HG03558 (cell line): ENCODE measurements around the gene SLC9A7.
A peak's percentile ranks its signal among the peaks of the same experiment; 100 is the strongest.

Source experiments
- ATAC-seq: cut with Tn5 transposase; IDR thresholded peaks from one replicate; pipeline ENCODE4 v1.9.1; 2021; ENCODE audit warnings: moderate number of reproducible peaks; ENCODE audit not compliant: unreplicated experiment; ENCODE audit errors: extremely low read depth

SLC9A7 gene

DNA sequence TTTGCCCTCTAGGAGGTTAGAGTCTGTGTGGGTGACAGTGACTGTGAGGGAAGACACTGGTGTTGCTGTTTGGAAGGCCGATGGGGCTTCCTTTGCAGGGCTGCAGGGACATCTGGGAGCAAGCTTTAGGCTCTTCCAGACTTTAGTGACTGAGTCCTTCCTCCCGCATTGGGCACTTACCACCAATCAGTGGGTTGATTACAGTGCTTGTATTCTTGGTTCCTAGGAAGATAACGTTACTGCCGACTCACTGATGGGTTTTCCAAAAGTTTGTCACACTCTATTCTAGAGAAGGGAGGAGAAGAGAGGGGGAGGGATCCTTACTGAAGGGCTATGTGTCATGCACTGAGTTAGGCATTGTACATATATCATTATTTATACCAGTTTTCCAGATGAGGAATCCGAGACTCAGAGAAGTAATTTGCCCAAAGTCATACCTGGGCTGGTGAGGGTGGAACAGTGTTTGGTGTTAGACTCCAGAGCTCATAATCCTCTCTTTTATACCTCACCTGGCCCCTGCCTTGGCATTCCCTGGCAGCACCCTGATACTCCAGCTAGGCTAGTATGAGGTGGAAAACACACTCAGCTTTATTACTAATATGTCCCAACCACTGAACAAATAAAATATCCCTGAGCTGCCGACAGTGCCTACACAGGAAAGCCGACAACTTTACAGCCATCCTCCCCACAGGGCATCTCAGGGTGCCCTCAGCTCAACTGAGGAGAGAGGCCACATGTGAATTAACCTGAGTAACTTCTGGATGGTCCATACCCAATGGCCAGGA, 181.5 kb downstream of the SLC9A7 start:
- ATAC-seq, result no peak

DNA sequence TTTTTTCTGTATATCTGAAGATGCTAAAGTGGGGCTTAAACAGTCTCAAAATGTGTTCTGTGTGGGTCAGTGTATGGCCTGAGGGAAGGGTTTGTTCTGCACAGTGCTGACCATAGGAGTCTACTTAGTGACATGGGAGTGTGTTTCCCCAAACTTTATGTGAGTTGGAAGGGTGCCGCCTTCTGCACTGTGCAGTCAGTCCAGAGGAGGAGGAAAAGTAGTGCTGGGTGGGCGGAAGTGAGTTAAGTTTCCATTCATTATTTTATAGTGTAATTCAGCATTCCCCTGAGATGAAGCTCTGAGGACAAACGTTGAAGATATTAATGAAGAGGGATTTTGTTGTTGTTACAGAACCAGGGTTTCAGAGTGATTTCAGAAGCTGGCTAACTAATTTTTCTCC, 182.5 kb downstream of the SLC9A7 start:
- no peak for ATAC-seq

DNA sequence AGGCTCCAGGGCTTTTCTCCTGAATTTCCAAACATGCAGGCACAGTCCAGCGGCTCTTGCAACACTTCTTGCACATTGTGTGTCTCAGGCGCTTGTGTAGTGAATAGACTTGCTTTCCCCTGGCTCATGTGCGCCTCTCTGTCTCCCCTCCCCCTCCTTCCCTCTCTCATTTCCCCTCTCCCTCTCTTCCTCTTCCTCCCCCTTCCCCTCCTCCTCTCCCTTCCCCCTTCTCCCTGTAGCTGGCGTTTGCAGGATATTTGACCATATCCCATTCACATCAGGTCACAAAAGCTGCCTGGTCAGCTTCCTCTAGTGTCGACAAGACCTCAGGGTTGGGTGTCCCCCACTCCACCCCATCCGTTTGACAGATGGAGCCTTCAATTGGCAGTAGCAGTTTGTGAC, 182.9 kb downstream of the SLC9A7 start:
- no peak for ATAC-seq

- no peak for ATAC-seq
Observed at GRCh38 chrX:46575586-46575985, 183.3 kb downstream of the SLC9A7 start.

DNA sequence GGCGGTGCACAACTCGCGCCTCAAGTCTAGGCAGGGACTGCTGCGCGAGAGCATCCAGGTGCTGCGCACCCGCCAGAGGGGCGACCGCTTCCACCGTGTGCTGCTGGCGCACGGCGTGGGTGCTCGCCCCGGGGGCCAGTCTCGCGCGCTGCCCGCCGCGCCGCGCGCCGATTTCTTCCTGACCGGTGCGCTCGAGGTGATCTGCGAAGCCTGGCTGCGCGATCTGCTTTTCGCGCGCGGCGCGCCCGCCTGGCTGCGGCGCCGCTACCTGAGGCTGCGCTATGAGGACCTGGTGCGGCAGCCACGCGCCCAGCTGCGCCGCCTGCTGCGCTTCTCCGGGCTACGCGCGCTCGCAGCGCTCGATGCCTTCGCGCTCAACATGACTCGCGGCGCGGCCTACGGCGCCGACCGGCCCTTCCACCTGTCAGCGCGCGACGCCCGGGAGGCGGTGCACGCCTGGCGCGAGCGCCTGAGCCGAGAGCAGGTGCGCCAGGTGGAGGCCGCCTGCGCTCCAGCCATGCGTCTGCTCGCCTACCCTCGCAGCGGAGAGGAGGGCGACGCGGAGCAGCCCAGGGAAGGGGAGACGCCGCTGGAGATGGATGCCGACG, 184.0 kb downstream of the SLC9A7 start:
- no peak for ATAC-seq

DNA sequence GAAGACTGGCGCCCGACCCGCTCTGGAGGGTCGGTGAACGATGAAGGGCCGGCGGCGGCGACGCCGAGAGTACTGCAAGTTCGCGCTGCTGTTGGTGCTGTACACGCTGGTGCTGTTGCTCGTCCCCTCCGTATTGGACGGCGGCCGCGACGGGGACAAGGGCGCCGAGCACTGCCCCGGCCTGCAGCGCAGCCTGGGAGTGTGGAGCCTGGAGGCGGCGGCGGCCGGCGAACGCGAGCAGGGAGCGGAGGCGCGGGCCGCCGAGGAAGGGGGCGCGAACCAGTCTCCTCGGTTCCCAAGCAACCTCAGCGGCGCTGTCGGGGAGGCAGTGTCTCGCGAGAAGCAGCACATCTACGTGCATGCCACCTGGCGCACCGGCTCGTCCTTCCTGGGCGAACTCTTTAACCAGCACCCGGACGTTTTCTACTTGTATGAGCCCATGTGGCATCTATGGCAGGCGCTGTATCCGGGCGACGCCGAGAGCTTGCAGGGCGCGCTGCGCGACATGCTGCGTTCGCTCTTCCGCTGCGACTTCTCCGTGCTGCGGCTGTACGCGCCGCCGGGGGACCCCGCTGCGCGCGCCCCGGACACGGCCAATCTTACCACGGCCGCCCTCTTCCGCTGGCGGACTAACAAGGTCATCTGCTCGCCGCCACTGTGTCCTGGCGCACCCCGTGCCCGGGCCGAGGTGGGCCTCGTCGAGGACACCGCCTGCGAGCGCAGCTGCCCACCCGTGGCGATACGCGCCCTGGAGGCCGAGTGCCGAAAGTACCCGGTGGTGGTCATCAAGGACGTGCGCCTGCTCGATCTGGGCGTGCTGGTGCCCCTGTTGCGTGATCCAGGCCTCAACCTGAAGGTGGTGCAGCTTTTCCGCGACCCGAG, 184.8 kb downstream of the SLC9A7 start:
- no peak for ATAC-seq

DNA sequence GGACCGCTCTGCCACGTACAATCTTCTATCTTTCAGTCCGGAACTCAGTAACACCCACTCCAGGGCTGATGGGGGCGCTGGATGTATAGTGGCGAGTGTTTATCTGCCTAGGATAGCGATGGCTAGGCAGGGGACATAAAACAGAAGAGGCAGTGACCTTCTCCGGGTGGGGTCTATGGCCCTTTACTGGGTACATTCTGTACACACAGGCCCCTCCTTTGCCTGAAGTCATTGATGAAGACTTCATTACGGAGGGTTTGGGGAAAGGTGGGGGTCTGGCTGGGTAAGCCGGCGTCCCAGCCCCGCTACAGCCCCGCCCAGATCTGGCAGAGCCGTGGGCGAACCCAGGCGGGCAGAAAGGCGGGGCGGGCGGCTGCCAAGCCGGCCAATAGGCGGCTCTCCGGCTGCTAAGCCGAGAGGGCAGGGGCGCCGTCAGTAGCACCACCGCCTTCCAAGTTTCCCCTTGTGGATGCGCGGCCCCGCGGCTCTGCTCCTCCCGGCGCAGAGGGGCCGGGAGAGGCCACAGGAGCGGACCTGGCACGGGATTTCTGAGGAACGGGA, 185.5 kb downstream of the SLC9A7 start, which contains the start of gene CHST7:
Gene CHST7, plus strand, starts transcription at position 435 of the 561 bp plus-strand sequence. CDS start 167 bp downstream, outside the sequence.
- no peak for ATAC-seq

DNA sequence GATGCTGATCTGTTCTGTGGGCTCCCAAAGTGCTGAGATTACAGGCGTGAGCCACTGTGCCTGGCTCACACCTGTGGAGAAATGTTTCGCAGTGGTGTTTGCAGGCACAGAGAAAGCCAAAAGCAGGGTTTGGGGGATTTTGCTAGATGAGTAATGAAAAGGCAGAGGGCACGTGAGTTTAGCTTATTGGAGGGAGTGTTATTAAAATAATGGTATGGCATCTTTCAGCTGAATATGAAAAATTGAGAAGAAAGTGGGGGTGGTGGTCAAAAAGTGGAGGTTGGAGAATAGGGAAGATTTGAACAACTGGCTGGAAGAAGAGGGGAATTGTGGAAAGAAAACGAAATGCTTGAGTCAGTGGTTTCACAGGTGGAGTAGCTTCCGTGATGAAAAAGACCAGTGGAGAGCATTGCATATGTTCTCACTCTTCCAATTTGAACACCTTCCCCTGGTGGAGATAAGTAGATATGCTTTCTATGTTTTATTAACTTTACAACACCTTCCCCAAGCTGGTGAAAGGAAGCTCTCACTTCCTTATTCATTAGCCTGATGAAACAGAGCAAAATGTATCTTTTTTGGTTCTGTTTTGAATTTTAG, 186.5 kb downstream of the SLC9A7 start:
- peak; percentile 32 for ATAC-seq

GRCh38 chrX:46571423-46572339, 187.2 kb downstream of the SLC9A7 start:
- ATAC-seq, result no peak

DNA sequence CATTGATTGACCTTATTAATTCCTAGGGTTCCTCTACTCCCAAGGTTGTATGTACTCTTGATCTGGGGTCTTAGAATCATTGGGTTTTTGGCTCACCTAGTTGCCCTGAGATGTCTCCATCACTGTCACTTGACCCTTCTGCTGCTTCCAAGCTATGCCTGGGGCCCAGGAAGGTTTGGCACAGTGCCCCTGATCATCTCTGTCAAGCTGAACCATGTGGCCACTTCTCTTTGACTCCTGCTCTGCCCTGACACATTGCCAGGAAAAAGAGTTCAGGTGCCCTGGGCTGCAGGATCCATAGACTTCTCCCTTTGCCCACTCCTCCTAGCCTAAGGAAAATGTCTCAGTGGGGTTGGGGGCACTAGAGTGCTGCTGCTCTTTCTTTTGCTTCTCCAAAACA, 189.3 kb downstream of the SLC9A7 start:
- no peak for ATAC-seq

DNA sequence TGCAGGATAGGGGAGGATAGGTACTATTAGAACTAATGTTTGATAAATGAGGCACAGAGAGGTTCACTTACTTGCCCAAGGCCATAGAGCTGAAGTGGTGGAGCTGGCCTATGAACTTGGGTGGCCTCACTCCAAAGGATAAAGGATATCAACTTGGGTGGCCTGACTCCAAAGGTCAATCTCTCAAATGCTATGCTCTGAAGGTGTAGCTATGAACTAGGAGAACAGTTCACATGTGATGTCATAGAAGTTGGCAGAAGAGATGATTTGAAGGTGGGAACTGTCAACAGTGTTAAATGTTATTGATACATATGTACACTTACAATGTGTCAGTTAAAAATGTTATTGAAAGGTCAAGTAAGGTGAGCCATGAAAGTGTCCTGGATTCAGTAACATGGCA, 191.5 kb downstream of the SLC9A7 start:
- no peak for ATAC-seq

- ATAC-seq, result peak; percentile 97
Observed at GRCh38 chrX:46561824-46562657, 196.9 kb downstream of the SLC9A7 start.

GRCh38 chrX:46559062-46559461, 199.9 kb downstream of the SLC9A7 start:
- ATAC-seq, result no peak

- no peak for ATAC-seq
Observed at GRCh38 chrX:46554942-46555341, 204.0 kb downstream of the SLC9A7 start.

GRCh38 chrX:46553935-46554334, 205.0 kb downstream of the SLC9A7 start:
- ATAC-seq, result no peak

DNA sequence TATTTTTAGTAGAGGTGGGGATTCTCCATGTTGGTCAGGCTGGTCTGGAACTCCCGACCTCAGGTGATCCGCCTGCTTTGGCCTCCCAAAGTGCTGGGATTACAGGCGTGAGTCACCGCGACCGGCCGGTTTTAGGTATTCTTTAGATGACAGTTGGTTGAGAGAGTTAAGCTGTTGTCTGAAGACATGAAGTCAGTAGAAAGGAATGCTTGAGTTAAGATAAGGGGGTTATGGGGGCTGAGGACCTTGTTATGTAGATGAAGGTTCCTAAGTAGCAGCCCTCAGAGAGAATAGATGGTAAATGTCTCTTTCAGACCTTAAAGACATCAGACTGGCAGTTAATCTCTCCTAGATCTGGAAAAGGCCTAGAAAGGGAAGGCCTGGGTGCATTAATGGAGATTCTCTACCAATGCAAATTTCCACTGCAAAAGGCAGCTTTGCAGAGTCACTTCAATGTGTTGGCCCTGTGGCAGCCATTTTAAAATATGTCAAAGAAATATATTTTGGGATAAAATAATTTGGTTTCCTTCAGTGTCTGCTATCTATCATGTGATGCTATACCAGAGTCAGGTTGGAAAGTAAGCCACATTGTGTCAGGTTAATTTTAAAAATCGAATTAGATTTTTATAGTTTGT, 207.3 kb downstream of the SLC9A7 start:
- ATAC-seq, result no peak

- ATAC-seq, result no peak
Observed at GRCh38 chrX:46549914-46550313, 209.0 kb downstream of the SLC9A7 start.
